OCI-LY7 (cell line): Measurements from ENCODE around the gene MFRP.

Experiments used
- EZH2phosphoT487 ChIP-seq: fragments of 200-600 bp; sonication (generic); IDR thresholded peaks from 2 replicates; pipeline ENCODE4 v1.6.1; 2018; ENCODE audit warnings: low read depth, borderline replicate concordance, mild to moderate bottlenecking, mixed run types, antibody characterized with exemption, low read length, moderate library complexity, mixed read lengths
- TF ChIP-seq, protein P1 (sequence below): fragments of 200-600 bp; sonication (generic); conservative IDR thresholded peaks from 2 replicates; pipeline ENCODE4 v1.5.1; 2014; ENCODE audit warnings: mild to moderate bottlenecking, antibody characterized with exemption, low read length, moderate library complexity, mixed read lengths

DNA sequence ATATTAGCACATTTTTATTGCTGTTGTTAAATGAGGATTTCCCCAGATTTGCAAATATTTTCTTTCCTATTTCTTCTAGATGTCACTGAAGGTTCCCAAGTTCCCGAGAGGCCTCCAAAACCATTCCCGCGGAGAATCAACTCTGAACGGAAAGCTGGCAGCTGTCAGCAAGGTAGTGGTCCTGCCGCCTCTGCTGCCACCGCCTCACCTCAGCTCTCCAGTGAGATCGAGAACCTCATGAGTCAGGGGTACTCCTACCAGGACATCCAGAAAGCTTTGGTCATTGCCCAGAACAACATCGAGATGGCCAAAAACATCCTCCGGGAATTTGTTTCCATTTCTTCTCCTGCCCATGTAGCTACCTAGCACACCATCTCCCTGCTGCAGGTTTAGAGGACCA is 47.1 kb downstream of the MFRP start:
- TF ChIP-seq, protein P1, sequence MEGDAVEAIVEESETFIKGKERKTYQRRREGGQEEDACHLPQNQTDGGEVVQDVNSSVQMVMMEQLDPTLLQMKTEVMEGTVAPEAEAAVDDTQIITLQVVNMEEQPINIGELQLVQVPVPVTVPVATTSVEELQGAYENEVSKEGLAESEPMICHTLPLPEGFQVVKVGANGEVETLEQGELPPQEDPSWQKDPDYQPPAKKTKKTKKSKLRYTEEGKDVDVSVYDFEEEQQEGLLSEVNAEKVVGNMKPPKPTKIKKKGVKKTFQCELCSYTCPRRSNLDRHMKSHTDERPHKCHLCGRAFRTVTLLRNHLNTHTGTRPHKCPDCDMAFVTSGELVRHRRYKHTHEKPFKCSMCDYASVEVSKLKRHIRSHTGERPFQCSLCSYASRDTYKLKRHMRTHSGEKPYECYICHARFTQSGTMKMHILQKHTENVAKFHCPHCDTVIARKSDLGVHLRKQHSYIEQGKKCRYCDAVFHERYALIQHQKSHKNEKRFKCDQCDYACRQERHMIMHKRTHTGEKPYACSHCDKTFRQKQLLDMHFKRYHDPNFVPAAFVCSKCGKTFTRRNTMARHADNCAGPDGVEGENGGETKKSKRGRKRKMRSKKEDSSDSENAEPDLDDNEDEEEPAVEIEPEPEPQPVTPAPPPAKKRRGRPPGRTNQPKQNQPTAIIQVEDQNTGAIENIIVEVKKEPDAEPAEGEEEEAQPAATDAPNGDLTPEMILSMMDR, result no peak
- no peak for TF ChIP-seq EZH2phosphoT487
